Activated naive CD8-positive, alpha-beta T cell treated with anti-CD3 and anti-CD28 coated beads for 36 hours (primary cell): Measurements from ENCODE around the gene CYP4X1. TPM values are rescaled to one million over a fixed set of nuclear protein-coding genes. Genes with fewer than 3 reads are reported as not detected.
"Not testable (repeated sequence)": the region's sequence is repeated elsewhere in the genome, so short reads cannot be mapped to it uniquely, and the experiment has no call there.

ENCODE experiments used
- DNase-seq: peaks from one replicate; pipeline ENCODE4 v3.0.0; 2021
- H3K27ac Mint-ChIP-seq: one replicate; pipeline ENCODE4 v1.8.0; 2022; ENCODE audit warnings: mild to moderate bottlenecking, moderate library complexity, mixed read lengths
- H3K27me3 Mint-ChIP-seq: one replicate; pipeline ENCODE4 v1.8.0; 2022; ENCODE audit warnings: mild to moderate bottlenecking, mixed read lengths
- H3K36me3 Mint-ChIP-seq: one replicate; pipeline ENCODE4 v1.8.0; 2021; ENCODE audit warnings: mild to moderate bottlenecking, mixed read lengths
- H3K4me1 Mint-ChIP-seq: one replicate; pipeline ENCODE4 v1.8.0; 2021; ENCODE audit warnings: mixed read lengths
- H3K4me3 Mint-ChIP-seq: one replicate; pipeline ENCODE4 v1.8.0; 2022; ENCODE audit warnings: mild to moderate bottlenecking, moderate library complexity, mixed read lengths
- H3K9me3 Mint-ChIP-seq: one replicate; pipeline ENCODE4 v1.8.0; 2022; ENCODE audit warnings: mixed read lengths
- total RNA-seq, 2 experiments: library from RNA; stranded (reverse); gene quantifications; one replicate each; pipeline ENCODE4 v1.2.3, GENCODE V29; 2021

Gene CYP4X1
- total RNA-seq, 2 experiments from 2014 or later = not detected

DNA sequence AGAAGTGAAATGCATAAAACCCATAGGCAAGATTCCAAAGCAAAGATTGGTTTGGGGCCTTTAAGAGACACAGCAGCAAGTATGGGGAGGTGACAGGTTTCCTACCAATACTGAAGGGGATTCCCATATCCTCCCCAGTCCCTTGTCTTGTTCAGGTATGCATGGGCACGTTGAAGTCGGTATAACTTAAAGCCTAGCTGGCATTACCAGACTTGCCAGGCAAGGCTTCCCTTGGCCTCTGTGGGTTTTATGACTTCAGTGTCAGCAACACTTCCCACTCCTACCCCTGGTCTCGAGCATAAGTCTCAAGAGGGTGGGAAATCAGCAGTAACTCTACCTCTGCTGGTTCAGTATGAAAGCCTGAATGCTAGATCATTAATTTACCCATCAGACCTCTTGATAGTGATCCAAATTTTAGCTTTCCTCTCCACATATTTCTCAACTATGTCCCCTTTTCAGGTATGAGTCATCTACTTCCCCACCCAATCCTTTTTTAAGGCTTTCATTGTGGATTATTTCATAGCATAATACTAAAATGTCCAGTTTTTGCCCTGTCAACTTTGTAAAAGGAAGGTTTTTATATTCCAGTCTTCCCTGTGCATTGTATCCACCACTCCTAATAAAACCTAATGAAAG lies 6.8 kb downstream of the CYP4X1 start:
- H3K36me3 Mint-ChIP-seq = no peaks in the 10 kb centered on the region
- no peak overlapping the region for H3K27ac Mint-ChIP-seq
- no peaks in the 10 kb centered on the region for H3K4me1 Mint-ChIP-seq
- no peak overlapping the region for H3K4me3 Mint-ChIP-seq
- no peak for DNase-seq
- H3K9me3 Mint-ChIP-seq = no peaks in the 10 kb centered on the region
- H3K27me3 Mint-ChIP-seq = peaks cover 33% of the 10 kb centered on the region

DNA sequence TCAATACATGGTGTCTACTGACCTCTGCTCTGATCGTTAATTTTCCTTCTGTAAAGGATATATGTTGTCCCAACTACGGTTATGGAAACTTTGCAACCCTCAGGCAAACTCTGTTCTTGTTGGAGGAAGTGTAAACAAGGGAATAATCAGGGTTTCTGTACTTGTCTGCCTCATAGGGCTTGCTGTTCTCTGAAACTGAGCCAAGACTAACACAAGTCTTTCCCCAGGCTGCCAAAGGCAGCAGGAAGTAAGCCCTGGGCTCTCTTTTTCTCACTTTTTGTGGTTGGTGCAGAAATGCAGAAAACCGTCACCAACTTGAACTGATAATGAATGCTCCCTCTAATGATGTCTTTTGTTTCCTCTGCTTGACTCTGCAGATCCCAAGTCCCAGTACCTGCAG lies 7.6 kb downstream of the CYP4X1 start:
- no peak overlapping the region for H3K27ac Mint-ChIP-seq
- H3K36me3 Mint-ChIP-seq = no peaks in the 10 kb centered on the region
- H3K4me1 Mint-ChIP-seq = no peaks in the 10 kb centered on the region
- DNase-seq = no peak
- H3K27me3 Mint-ChIP-seq = peaks cover 29% of the 10 kb centered on the region
- H3K9me3 Mint-ChIP-seq = no peaks in the 10 kb centered on the region
- no peak overlapping the region for H3K4me3 Mint-ChIP-seq

DNA sequence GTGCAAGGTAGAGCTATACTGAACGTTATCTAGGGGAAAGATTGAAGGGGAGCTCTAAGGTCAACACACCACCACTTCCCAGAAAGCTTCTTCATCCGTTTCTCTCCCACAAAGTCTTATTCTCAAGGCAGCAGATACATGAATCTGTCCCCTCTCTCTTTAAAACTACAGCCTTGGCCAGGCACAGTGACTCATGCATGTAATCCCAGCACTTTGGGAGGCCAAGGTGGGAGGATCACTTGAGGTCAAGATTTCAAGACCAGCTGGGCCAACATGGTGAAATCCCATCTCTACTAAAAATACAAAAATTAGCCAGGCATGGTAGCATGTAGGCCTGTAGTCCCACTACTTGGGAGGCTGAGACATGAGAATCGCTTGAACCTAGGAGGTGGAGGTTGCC lies 8.1 kb downstream of the CYP4X1 start:
- DNase-seq = no peak
- Mint-ChIP-seq H3K4me1 (no peaks in the 10 kb centered on the region), H3K9me3 (no peaks in the 10 kb centered on the region), H3K4me3 (no peak overlapping the region), H3K27me3 (peaks cover 27% of the 10 kb centered on the region), H3K27ac (no peak overlapping the region), H3K36me3 (no peaks in the 10 kb centered on the region)

DNA sequence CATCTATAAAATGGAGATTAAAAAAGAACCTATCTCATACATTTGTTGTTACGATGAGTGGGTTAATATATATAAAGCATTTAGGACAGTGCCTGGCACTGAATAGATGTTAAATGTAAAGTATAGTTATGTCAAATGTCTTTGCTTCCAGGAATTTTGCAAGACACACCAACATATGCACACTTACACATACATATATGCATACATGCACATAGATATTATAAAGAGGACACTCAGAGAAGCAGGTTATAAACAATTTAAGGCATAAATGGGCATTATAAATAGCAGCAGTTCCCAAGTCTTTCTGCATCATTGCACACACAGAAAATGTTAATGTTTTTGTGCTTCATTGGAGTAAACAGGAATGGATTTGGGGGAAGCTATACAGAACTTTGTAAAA lies 13.3 kb downstream of the CYP4X1 start:
- no peak overlapping the region for H3K4me3 Mint-ChIP-seq
- no peaks in the 10 kb centered on the region for H3K9me3 Mint-ChIP-seq
- no peaks in the 10 kb centered on the region for H3K4me1 Mint-ChIP-seq

DNA sequence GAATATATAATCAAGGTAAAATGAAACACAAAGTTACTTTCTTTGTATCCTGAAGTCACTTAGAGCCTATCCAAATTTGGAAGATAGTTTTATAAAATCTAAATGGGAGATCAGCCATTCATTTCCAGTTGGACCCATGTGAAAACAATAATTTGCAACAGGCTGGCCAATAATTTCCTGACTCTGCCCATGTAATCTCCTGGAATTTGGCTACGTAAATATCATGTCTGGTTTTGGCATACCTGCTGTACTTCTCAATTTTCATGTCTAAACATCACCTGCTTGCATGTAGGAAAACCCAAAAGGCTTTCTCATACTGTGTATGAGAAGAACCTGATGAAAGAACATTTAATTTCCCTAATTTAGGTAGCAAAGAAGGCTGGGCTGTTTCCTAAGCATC lies 35.9 kb downstream of the CYP4X1 start:
- DNase-seq = no peak

More for the DNA sequence above, 13.3 kb downstream of the CYP4X1 start:
- DNase-seq = no peak
- Mint-ChIP-seq H3K27ac (no peak overlapping the region), H3K27me3 (peaks cover 10% of the 10 kb centered on the region), H3K36me3 (no peaks in the 10 kb centered on the region)

DNA sequence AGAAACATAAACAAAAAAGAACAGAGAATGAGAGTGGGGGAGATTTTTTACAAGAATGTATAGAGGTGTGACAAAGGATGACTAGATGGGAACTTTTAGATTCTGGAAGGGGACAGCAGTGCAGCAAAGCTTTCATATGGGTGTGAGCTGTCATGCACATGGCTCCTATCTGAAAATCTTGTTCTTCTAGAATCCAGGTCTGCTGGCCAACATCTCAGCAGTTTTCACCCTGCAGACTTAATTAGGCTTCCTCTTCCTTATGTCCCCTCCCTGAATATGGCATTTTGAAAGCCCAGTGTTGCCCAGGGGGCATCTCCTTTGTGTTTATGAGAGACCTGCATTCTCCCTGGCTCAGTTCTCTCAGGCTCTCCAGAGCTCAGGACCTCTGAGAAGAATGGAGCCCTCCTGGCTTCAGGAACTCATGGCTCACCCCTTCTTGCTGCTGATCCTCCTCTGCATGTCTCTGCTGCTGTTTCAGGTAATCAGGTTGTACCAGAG lies 43.7 kb downstream of the CYP4X1 start, which contains the start of gene CYP4Z1:
Gene CYP4Z1 (plus strand): TSS at position 135 of the 498 bp plus-strand sequence. CDS start 260 bp downstream, at position 395.
- Mint-ChIP-seq H3K4me3 (no peak within 1 kb of the TSS), H3K27ac (no peak within 1 kb of the TSS), H3K9me3 (no peaks in the 10 kb centered on the region), H3K27me3 (peaks cover 37% of the 10 kb centered on the region), H3K36me3 (no peaks in the 10 kb centered on the region), H3K4me1 (no peaks in the 10 kb centered on the region)
- no peak for DNase-seq

More for the DNA sequence above, 35.9 kb downstream of the CYP4X1 start:
- peaks cover 42% of the 10 kb centered on the region for H3K27me3 Mint-ChIP-seq
- no peaks in the 10 kb centered on the region for H3K36me3 Mint-ChIP-seq
- H3K9me3 Mint-ChIP-seq = peaks cover 3% of the 10 kb centered on the region
- H3K4me1 Mint-ChIP-seq = no peaks in the 10 kb centered on the region
- no peak overlapping the region for H3K4me3 Mint-ChIP-seq
- no peak overlapping the region for H3K27ac Mint-ChIP-seq

DNA sequence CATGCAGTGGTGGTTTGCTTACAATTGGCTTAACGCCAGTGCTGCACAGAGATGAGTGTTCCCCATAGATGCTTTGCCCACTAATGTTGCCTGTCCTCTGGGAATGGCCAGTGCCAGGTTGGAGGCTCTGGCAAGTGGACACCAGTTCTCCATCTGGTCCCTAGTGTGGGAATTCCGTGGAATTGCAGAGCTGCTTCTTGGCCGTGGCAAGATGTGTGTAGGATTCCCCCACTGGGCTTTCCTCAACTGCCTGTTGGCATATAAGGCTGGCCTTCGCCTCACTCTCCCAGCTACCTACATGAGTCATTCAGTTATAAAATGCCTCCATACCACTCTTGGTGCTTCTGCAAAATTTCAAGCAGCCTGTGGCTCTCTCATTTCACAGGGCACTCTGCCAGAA lies 45.6 kb downstream of the CYP4X1 start:
- H3K36me3 Mint-ChIP-seq, H3K27ac Mint-ChIP-seq, H3K9me3 Mint-ChIP-seq, H3K4me1 Mint-ChIP-seq, DNase-seq, H3K4me3 Mint-ChIP-seq: not testable (repeated sequence)
- H3K27me3 Mint-ChIP-seq = peaks cover 21% of the 10 kb centered on the region

DNA sequence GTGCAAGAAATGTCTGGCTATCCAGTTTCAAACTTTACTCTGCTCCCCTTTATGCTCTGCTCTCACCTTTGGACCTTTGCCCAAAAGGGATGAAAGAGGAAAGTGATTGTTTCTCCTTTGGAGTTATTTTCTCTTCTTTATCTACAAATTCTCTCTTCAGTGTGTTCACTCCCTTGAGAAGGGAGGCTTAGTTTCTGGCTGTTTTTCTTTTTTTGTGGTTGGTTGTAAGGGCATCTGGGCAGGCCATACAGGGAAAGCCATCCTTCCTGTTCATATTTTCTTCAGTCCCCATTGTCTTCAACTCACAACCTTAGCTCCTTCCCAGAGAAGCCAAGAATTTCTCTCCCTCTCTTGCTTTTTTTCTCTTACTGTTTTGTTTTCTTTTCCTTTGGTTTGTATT lies 46.0 kb downstream of the CYP4X1 start:
- not testable (repeated sequence) for H3K4me3 Mint-ChIP-seq, DNase-seq, H3K27ac Mint-ChIP-seq, H3K4me1 Mint-ChIP-seq, H3K9me3 Mint-ChIP-seq, H3K36me3 Mint-ChIP-seq
- peaks cover 16% of the 10 kb centered on the region for H3K27me3 Mint-ChIP-seq

DNA sequence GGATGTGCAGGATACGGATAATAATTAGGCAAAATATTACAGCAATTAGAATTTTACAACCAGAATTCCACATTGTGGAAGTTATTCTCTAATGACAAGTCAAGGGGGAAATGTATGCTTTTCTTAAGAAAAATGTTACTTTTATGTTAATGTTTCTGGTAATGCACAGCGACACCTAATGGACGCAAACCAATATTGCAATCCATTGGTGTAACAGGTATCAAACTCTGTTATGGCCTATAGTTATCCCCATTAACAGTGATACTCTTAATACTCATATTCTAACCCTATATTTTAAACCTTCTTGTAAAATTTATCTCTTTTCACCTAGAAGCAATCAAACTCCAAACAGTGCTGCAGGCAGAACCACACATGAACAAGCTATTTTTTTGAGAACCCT lies 65.9 kb downstream of the CYP4X1 start:
- not testable (repeated sequence) for DNase-seq, H3K4me3 Mint-ChIP-seq, H3K9me3 Mint-ChIP-seq, H3K36me3 Mint-ChIP-seq, H3K4me1 Mint-ChIP-seq, H3K27me3 Mint-ChIP-seq, H3K27ac Mint-ChIP-seq

DNA sequence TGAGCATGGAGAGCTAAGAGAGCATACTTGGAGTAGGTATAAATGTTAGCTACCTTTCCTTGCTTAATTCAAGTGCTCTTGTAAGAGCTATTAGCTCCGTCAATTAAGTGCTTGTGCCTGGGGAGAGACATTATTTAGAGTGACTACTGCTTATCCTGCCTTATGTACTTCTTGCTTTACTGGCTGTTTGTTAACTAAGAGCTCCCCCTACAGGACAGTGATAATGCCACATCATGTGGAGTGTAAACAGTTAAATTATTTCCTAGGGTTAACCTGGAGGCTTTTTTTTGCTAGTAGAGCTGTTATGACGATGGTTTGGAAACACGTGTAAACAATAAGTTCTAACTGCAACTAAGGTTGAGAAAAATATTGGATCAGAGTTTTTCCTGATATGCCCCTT lies 68.0 kb downstream of the CYP4X1 start:
- not testable (repeated sequence) for H3K27me3 Mint-ChIP-seq, H3K27ac Mint-ChIP-seq, H3K9me3 Mint-ChIP-seq, H3K36me3 Mint-ChIP-seq, H3K4me1 Mint-ChIP-seq, DNase-seq, H3K4me3 Mint-ChIP-seq

Other genes with a start within 250 kb of the CYP4X1 start
- not detected for gene CYP4B1, start 224.6 kb upstream of the CYP4X1 start, total RNA-seq
- not detected for gene CYP4A11, start 82.2 kb upstream of the CYP4X1 start, total RNA-seq
- not detected for gene CYP4Z1, start 43.6 kb downstream of the CYP4X1 start, total RNA-seq
- gene CYP4A22, start 113.8 kb downstream of the CYP4X1 start, total RNA-seq = not detected
- gene PDZK1IP1, start 166.4 kb downstream of the CYP4X1 start, total RNA-seq = not detected
- not detected for gene TAL1, start 208.6 kb downstream of the CYP4X1 start, total RNA-seq